H1 (cell line): ENCODE measurements around the gene HDAC7. TPM values are rescaled to one million over a fixed set of nuclear protein-coding genes. Genes with fewer than 3 reads are reported as not detected.

Experiments used
- CTCF ChIA-PET: fragments of 300-600 bp; sonication (Branson Sonifier 250); formaldehyde crosslinking; loops from one replicate; lab custom pipeline; 2021; ENCODE audit not compliant: partially characterized antibody; lab: Charles Lee
- POLR2A ChIA-PET: fragments of 300-600 bp; sonication (Branson Sonifier 250); formaldehyde crosslinking; loops from one replicate; lab custom pipeline; 2021; ENCODE audit warnings: inconsistent platforms; ENCODE audit not compliant: partially characterized antibody; lab: Charles Lee
- DNase-seq, 2 experiments: peaks; one replicate each; pipeline versions ENCODE4 v3.0.0 to v3.0.0-alpha.2; 2010 to 2022; ENCODE audit warnings: low spot score in 2 of 2, low read depth in 1 of 2, mixed read lengths in 1 of 2
- FAIRE-seq: peaks from 2 replicates; lab custom pipeline; 2011; peaks lifted over from hg19 to GRCh38; lab: Jason Lieb, UNC
- H2AFZ ChIP-seq: 2 replicates; pipeline ENCODE4 v1.8.1; 2012; ENCODE audit warnings: low read length, inconsistent platforms
- H2AK5ac ChIP-seq: 2 replicates; pipeline ENCODE4 v1.6.1; 2013; ENCODE audit warnings: low read depth, low read length
- H2BK120ac ChIP-seq: replicated peaks from 2 replicates; pipeline ENCODE3; 2013; ENCODE audit warnings: low read depth, low read length, inconsistent platforms
- H2BK12ac ChIP-seq: 2 replicates; pipeline ENCODE4 v1.6.1; 2013; ENCODE audit warnings: low read depth, low read length
- H2BK15ac ChIP-seq: 2 replicates; pipeline ENCODE4 v1.6.1; 2013; ENCODE audit warnings: low read length
- H2BK20ac ChIP-seq: 2 replicates; pipeline ENCODE4 v1.6.1; 2013; ENCODE audit warnings: low read length
- H2BK5ac ChIP-seq: 2 replicates; pipeline ENCODE4 v1.6.1; 2013; ENCODE audit warnings: low read depth, low read length
- H3K14ac ChIP-seq: 2 replicates; pipeline ENCODE4 v1.6.1; 2013; ENCODE audit warnings: inconsistent platforms; ENCODE audit not compliant: insufficient read length
- H3K18ac ChIP-seq: 2 replicates; pipeline ENCODE4 v1.6.1; 2013; ENCODE audit warnings: low read length; ENCODE audit errors: extremely low read depth
- H3K23ac ChIP-seq: 2 replicates; pipeline ENCODE4 v1.6.1; 2013; ENCODE audit warnings: inconsistent platforms; ENCODE audit not compliant: insufficient read length
- H3K23me2 ChIP-seq: 2 replicates; pipeline ENCODE4 v1.6.1; 2013; ENCODE audit warnings: low read depth, low read length
- H3K27ac ChIP-seq: 2 replicates; pipeline ENCODE4 v1.6.1; 2011; ENCODE audit warnings: low read depth, low read length, inconsistent platforms
- H3K27me3 ChIP-seq, 4 experiments: replicated peaks in 1 of 4; 1 replicate in 1 of 4; 2 replicates in 3 of 4; pipeline versions ENCODE4 v1.6.1 to v1.8.1; 2011 to 2013; ENCODE audit warnings: low read length in 3 of 4, mild to moderate bottlenecking in 3 of 4, inconsistent platforms in 2 of 4, mixed read lengths in 2 of 4, moderate library complexity in 1 of 4; ENCODE audit not compliant: control insufficient read depth in 3 of 4, insufficient read depth in 3 of 4; ENCODE audit errors: extremely low read depth in 1 of 4
- H3K36me3 ChIP-seq, 4 experiments: 2 replicates each; pipeline versions ENCODE4 v1.6.1 to v1.8.1; 2011 to 2013; ENCODE audit warnings: mild to moderate bottlenecking in 4 of 4, low read length in 3 of 4, moderate library complexity in 2 of 4, control low read depth in 1 of 4, inconsistent platforms in 1 of 4; ENCODE audit not compliant: insufficient read depth in 4 of 4, control insufficient read depth in 2 of 4
- H3K4ac ChIP-seq: replicated peaks from 2 replicates; pipeline ENCODE3; 2013; ENCODE audit warnings: low read length, low read depth, mixed read lengths, inconsistent platforms; ENCODE audit not compliant: insufficient read length
- H3K4me1 ChIP-seq, 4 experiments: replicated peaks in 1 of 4; 1 replicate in 1 of 4; 2 replicates in 3 of 4; pipeline versions ENCODE4 v1.6.1 to v1.8.1; 2011 to 2013; ENCODE audit warnings: low read length in 3 of 4, inconsistent platforms in 2 of 4, mixed read lengths in 1 of 4; ENCODE audit not compliant: insufficient read depth in 4 of 4, control insufficient read depth in 3 of 4
- H3K4me2 ChIP-seq, 2 experiments: 2 replicates each; pipeline versions ENCODE4 v1.6.1 to v1.8.1; 2011 to 2013; ENCODE audit warnings: low read depth in 2 of 2, low read length in 2 of 2, control low read depth in 1 of 2, inconsistent platforms in 1 of 2, mild to moderate bottlenecking in 1 of 2; ENCODE audit not compliant: insufficient read depth in 1 of 2
- H3K4me3 ChIP-seq, 4 experiments: fragments of 200-600, 300-600 bp in 1 of 4; sonication (generic), shearing (Covaris generic), sonication (Bioruptor Twin) in 1 of 4; 2 replicates each; pipeline versions ENCODE4 v1.5.1 to v1.8.1; 2011 to 2016; ENCODE audit warnings: low read length in 4 of 4, low read depth in 3 of 4, control low read depth in 2 of 4, inconsistent platforms in 2 of 4, mild to moderate bottlenecking in 2 of 4, mixed read lengths in 1 of 4, moderate library complexity in 1 of 4; ENCODE audit not compliant: insufficient read depth in 2 of 4; ENCODE audit errors: extremely low read depth in 1 of 4
- H3K56ac ChIP-seq: replicated peaks from 2 replicates; pipeline ENCODE3; 2013; ENCODE audit warnings: low read depth, mild to moderate bottlenecking, mixed read lengths, low read length, inconsistent platforms; ENCODE audit not compliant: insufficient read length
- H3K79me1 ChIP-seq: 2 replicates; pipeline ENCODE4 v1.6.1; 2013; ENCODE audit warnings: low read depth, low read length, control low read depth
- H3K79me2 ChIP-seq, 2 experiments: 2 replicates each; pipeline versions ENCODE4 v1.6.1 to v1.8.1; 2012 to 2013; ENCODE audit warnings: low read length in 2 of 2, mild to moderate bottlenecking in 2 of 2, inconsistent platforms in 1 of 2; ENCODE audit not compliant: insufficient read depth in 2 of 2, control insufficient read depth in 1 of 2
- H3K9ac ChIP-seq, 4 experiments: replicated peaks in 1 of 4; 1 replicate in 1 of 4; 2 replicates in 3 of 4; pipeline versions ENCODE4 v1.6.1 to v1.8.1; 2011 to 2013; ENCODE audit warnings: low read depth in 3 of 4, low read length in 3 of 4, control low read depth in 2 of 4, mild to moderate bottlenecking in 2 of 4, moderate library complexity in 2 of 4, inconsistent platforms in 1 of 4; ENCODE audit errors: extremely low read depth in 1 of 4
- H3K9me3 ChIP-seq, 2 experiments: 2 replicates each; pipeline versions ENCODE4 v1.6.1 to v1.8.1; 2012 to 2013; ENCODE audit warnings: mild to moderate bottlenecking in 2 of 2, moderate library complexity in 2 of 2, control low read depth in 1 of 2, inconsistent platforms in 1 of 2, low read depth in 1 of 2, low read length in 1 of 2, mixed read lengths in 1 of 2; ENCODE audit not compliant: insufficient read depth in 2 of 2
- H4K20me1 ChIP-seq, 2 experiments: replicated peaks in 1 of 2; 2 replicates each; pipeline versions ENCODE3 to v1.8.1; 2011 to 2013; ENCODE audit warnings: inconsistent platforms in 2 of 2, low read length in 2 of 2, mild to moderate bottlenecking in 1 of 2; ENCODE audit not compliant: insufficient read depth in 2 of 2, control insufficient read depth in 1 of 2
- H4K5ac ChIP-seq: 2 replicates; pipeline ENCODE4 v1.6.1; 2013; ENCODE audit warnings: low read length, low read depth, mixed read lengths, inconsistent platforms; ENCODE audit not compliant: insufficient read length
- H4K8ac ChIP-seq: 2 replicates; pipeline ENCODE4 v1.8.0; 2013; ENCODE audit warnings: mild to moderate bottlenecking, moderate library complexity, low read length, inconsistent platforms; ENCODE audit not compliant: insufficient read depth; ENCODE audit errors: extremely low read depth
- H4K91ac ChIP-seq: replicated peaks from 2 replicates; pipeline ENCODE3; 2013; ENCODE audit warnings: low read length, mixed read lengths, inconsistent platforms; ENCODE audit not compliant: insufficient read length
- EZH2 ChIP-seq: fragments of 200-600 bp; sonication (generic); IDR thresholded peaks from 2 replicates; pipeline ENCODE4 v1.7.1; 2012; ENCODE audit warnings: low read depth, mild to moderate bottlenecking, moderate library complexity, low read length, inconsistent platforms; ENCODE audit not compliant: severe bottlenecking
- GTF2F1 ChIP-seq: IDR thresholded peaks from 2 replicates; pipeline ENCODE4 v1.6.1; 2012; ENCODE audit warnings: low read depth, low read length, improper control_type of control experiment, borderline replicate concordance
- POU5F1 ChIP-seq: IDR thresholded peaks from 2 replicates; pipeline ENCODE4 v1.6.1; 2011; ENCODE audit warnings: low read depth, mild to moderate bottlenecking, low read length, moderate library complexity
- TCF12 ChIP-seq: IDR thresholded peaks from 2 replicates; pipeline ENCODE4 v1.6.1; 2011; ENCODE audit warnings: low read depth, mild to moderate bottlenecking, low read length
- WGBS, 2 experiments: shearing (Covaris generic) in 1 of 2; methylation state at CpG; one replicate each; pipeline versions ENCODE4 v1.1.6 to v1.1.7; 2013 to 2015; ENCODE audit warnings: low lambda C conversion rate in 2 of 2, mixed read lengths in 2 of 2, inconsistent platforms in 1 of 2, low coverage in 1 of 2, missing lambda C conversion rate in 1 of 2; ENCODE audit not compliant: insufficient replicate concordance in 2 of 2, insufficient coverage in 1 of 2, insufficient read length in 1 of 2; ENCODE audit errors: extremely low coverage in 1 of 2, missing lambda C conversion rate in 1 of 2; 5-methylcytosine and 5-hydroxymethylcytosine counted together
- polyA plus RNA-seq, 7 experiments: library from polyadenylated mRNA; depleted of rRNA in 3 of 7; stranded (reverse) in 5 of 7; unstranded in 2 of 7; fragments of >200 nt in 5 of 7; fragments of 200-250 nt in 2 of 7; gene quantifications; 1 replicate in 5 of 7; 2 replicates in 1 of 7; 4 replicates in 1 of 7; pipeline versions ENCODE4 v1.2.1 to v1.2.3, GENCODE V29; 2011 to 2013; ENCODE audit warnings: missing spikeins in 2 of 7, mixed read lengths in 2 of 7
- total RNA-seq: library from RNA; stranded (reverse); fragmentation: NEBNext Ultra II Directional; extraction: Animal tissue kit (Norgen Biotek cat#: 25700); gene quantifications from 2 replicates; pipeline ENCODE4 v1.2.1, GENCODE V29; 2021

The HDAC7 gene
- total and polyA plus RNA-seq, 2 of the 8 experiments (the other 6 are each of a cell fraction or from before 2014, with no cell fraction given): 25.5 to 84.9 TPM

GRCh38 chr12:47785887-47786661 lies 33.6 kb downstream of the HDAC7 start:
- H2BK12ac ChIP-seq: no peak overlapping the region
- no peak for TF ChIP-seq TCF12
- TF ChIP-seq GTF2F1: no peak
- TF ChIP-seq EZH2: no peak
- no peak for TF ChIP-seq POU5F1
- TF ChIP-seq, all 59 proteins: peak for 0
- Histone ChIP-seq H2BK15ac (no peak overlapping the region), H4K20me1 (peaks cover 0 to 28% of the 10 kb centered on the region in 2 experiments), H2AK5ac (no peak overlapping the region), H2AFZ (no peak overlapping the region), H3K56ac (no peak overlapping the region), H3K18ac (no peak overlapping the region), H4K8ac (no peak overlapping the region), H3K79me2 (no peaks in the 10 kb centered on the region), H3K23ac (no peak overlapping the region), H3K79me1 (no peaks in the 10 kb centered on the region), H3K27me3 (no peaks in the 10 kb centered on the region), H3K27ac (no peak overlapping the region), H3K4me1 (no peaks in the 10 kb centered on the region), H4K5ac (no peak overlapping the region), H3K9me3 (no peaks in the 10 kb centered on the region), H2BK5ac (no peak overlapping the region), H3K4me3 (no peak overlapping the region), H2BK120ac (no peak overlapping the region), H3K9ac (no peak overlapping the region), H2BK20ac (no peak overlapping the region), H3K4ac (no peak overlapping the region), H3K23me2 (no peaks in the 10 kb centered on the region), H3K36me3 (peaks cover 27 to 47% (median 40%) of the 10 kb centered on the region in 4 experiments), H4K91ac (no peak overlapping the region), H3K14ac (no peak overlapping the region), H3K4me2 (no peak overlapping the region)
- 92% methylated on average over 11 of the region's 11 CpGs; no CpG with 5 or more reads in 1 of the 2 experiments for WGBS, 2 experiments
- POLR2A ChIA-PET: interaction anchor here (1.1 kb wide), 1 partner anchor 11 kb away, joined by 3 read pairs; no protein-coding TSS in a partner anchor
- DNase-seq: no peak
- no peak for FAIRE-seq
- CTCF ChIA-PET: interaction anchor here (1.4 to 58.8 kb wide), 6 partner anchors 8 to 84 kb away, joined by 4 to 2442 read pairs (median 162); partner anchors contain the start of genes ENDOU, RAPGEF3 and RPAP3
